Measurements from ENCODE around the gene NPSR1.
"Not testable (repeated sequence)": the region's sequence is repeated elsewhere in the genome, so short reads cannot be mapped to it uniquely, and the experiment has no call there.

The NPSR1 gene

DNA sequence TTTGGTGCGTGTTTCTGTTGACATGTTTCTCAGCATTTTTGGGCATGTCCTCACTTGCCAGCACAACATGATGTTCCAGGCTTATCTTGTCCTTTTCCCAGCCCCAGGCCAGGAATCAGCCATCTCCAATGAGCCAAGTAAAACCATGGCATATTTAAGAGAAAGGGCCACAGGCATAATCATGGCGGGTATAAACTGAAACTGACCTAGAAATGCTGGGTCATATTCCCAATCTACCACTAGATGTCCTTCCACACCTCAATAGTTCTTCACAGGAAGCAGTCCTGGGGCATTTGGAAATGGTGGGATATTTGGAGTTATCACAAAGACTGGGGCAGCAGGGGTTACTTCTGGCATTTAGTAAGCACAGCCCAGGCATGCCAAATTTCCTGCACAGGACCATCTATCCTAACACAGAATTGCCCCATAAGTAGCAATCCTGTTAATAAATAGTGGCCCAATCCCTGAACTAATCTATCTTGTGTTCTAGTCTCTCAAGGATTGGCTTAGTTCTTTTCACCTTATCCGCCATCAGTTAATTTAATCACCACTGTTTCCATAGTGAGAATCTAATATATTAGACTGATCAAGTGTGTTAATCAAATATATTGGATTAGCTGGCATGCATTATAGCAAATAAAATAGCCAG lies 101.6 kb downstream of the NPSR1 start:
- no peak for DNase-seq

DNA sequence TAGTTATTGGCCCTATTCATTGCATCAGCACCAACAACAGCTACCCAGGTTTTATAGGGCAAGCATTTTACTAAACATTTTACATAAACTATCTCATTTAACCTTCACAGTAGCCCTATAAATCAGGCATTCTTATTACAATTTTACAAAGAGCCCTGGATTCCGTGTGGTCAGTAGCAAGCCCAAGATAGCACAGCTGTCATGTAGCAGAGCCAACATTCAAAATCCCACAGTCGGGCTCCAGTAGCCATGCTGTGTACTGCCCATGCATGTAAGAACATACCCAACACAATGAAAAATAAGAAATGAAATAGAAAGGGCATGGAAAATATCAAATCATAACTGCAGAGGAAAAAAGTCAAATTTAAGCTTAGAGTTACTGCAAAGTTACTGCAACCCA lies 102.3 kb downstream of the NPSR1 start:
- no peak for DNase-seq

DNA sequence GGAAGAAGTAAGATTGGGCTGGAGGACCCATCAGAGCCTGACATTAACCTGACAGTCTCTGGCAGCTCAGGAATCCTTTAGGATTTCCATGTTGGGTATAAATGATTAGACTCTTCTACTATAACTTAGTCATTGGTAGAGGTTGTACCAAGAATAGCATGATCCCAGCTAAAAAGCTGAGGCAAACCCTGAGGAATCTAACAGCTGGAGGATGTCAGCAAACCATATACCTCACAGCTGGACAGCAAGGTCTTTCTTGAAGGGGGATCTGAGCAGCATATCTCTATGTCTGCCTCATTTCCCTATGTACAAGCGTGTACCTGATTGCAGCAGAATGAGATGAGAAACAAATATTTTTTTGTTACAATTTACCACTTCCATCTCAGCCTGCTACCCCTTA lies 103.2 kb downstream of the NPSR1 start:
- no peak for DNase-seq

DNA sequence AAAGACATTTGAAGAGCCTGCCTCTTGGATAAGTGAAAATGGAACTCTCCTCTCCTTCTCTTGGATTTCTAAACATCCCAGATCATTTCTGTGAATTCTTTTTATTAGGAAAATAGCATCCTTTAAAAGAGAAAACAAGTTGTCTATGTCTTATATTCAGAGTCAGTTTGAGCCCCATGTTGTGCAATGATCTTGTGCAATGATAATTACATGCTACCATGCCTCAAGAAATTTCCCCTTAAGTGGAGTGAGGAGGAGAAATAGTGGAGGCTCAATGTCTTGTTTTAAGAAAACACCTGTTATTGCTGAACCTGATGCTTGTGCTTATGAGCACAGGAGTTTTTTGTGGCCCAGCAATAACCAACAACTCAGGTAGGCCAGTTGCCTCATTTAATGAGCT lies 103.6 kb downstream of the NPSR1 start:
- DNase-seq, result no peak

DNA sequence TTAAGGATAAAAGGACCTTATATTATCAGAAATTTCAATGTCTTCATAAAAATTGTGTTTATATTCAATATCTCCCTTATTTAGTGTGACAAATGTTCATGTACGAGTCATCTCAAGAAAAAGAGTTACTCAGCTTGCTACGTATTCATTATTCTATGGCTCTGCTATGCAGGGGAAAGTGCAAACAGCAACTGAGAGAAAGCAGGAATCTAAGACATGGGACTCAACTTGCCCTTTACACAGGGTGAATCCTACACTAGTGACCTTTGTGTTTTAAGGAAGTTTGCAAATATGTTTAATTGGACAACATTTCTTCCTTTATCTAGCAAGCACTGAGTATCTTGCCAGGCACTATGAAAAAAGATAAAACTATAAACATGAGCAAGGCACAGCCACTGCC lies 104.7 kb downstream of the NPSR1 start:
- DNase-seq, result no peak

DNA sequence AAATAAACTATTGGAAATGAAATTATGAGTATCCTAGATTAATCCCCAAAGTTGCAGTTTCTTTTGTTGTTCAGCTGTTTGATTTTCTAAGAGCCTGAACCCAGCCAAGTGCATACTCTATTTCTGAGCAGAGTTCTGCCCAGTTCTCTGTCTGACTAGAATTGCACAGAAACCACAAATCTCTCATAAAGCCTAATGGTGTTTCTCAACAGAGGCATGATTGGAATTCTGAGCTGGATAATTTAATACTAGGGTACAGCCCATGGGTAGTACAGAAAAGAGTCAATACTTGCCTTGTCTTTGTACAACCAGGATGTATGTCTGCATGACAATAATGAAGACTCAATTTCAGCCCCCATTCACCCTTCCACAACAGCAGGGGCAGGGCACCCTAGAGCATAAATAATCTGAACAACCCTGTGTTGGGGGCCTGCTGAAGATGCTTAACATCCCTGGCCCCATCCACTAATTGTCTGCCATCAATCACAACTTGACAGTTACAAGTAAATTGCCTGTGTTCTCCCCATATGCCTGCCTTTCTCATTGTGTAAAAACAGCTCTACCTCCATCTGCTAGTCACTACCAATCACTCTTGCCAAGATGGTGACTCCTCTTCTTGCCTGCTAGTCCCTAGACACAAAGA lies 114.4 kb downstream of the NPSR1 start:
- DNase-seq, result no peak

DNA sequence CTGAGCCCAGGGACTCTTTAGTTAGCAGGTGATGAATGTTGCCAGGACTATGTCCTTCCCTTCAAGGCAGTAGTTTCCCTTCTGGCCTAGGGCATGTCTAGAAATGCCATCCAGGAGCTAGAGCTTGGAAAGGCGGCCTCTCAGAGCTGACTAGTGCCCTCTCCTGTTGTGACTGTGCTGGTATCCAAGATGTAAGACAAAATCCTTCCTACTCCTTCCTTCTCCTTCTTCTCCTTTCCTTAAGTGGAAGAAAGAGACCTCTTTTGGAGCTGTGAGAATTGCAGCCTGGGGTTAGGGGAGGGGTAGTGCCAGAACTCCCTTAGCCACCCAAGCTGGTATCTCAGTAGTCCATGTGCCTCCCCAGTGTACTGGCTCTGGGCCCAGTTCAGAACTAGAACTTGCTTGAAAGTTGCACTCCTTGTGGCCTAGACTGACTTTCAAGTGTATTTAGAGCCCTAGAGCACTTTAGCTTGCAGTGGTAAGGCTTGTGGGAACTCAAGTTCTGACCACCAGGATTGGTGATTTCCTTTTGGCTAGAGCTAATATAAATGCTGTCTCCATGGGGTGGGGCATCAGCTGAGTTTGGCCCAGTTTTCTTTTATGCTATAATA lies 118.8 kb downstream of the NPSR1 start:
- no peak for DNase-seq

DNA sequence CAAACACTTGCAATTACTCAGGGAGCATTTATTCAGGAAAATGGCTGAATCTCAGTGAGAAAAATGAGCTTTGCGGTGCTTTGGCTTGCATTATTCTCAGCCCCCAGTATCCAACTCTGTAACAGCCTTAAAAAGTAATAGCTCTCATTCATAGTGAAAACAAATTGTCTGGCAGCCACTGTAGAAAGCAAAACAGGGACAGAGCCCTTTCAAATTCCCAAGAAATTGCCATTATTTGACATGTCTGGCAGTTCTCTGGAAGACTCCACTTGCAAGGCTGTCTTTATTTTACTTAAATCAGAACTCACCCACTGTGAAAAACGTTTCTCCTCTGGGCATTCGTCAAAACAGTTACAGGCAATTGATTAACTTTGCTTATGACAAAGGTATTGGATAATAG lies 122.5 kb downstream of the NPSR1 start:
- DNase-seq, result no peak

DNA sequence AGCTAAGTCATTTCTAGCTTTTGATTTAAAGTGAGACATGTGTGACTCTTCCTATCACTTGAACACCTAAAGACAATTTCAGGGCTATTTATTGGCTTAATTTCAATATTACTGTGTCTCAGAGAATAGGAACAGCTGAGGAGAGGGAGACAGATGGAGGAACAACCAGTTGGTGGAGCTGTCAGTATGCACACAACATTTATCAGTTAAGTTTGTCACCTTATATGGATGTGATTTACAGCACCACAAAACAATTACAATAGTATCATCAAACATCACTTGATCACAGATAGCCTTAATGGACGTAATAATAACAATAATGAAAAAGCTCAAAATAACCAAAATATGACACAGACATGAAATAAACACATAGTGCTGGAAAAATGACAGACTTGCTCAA lies 129.6 kb downstream of the NPSR1 start:
- no peak for DNase-seq

DNA sequence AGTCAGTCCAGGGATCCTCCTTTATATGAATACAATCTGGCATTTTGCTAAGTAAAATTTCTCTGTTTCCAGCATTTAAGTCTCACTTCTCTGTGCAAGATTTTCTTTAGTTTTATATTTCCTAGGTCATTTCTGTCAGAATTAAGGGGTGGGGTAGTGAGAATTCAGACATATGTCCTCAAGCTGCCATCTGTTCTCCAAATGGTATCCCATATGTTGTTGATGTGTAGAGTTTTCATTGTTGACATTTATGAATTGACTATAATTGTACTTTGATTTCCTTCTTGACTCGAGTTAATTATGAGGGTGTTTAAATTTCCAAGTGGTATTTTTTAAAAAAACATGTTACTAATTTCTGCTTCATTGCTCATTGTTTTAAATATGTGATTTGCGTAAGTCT lies 148.8 kb downstream of the NPSR1 start:
- no peak for DNase-seq

DNA sequence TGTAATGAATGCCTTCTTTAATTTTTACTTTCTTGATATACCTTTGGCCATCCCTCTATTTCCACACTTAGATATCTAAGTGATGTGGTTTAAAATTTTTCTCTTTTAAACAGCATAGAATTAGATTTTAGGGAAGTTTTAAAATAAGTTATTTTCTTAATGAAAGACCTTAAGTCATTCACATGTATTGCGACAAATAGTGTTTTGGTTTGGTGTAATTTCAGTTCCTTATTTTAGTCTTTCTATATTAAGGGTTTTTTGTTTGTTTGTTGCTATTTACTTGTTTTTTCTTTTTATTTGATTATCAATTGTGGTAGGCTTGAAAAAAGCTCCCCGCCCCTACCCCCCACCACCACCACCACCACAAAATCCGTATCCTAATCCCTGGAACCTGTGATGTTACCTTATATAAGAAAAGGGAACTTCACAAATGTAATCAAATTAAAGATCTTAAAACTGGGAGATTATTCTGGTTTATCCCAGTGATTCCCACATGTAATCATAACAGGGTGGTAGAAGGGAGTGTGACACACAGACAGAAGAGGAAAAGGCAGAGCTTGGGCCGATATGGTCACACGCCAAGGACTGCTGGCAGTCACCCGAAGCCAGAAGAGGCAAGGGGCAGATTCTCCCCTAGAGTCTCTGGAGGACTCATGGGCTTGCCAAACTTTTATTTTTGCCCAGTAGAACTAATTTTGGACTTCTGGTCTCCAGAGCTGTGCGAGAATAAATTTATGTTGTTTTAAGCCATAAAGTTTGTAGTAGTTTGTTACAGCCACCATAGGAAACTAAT lies 149.7 kb downstream of the NPSR1 start:
- no peak for DNase-seq

DNA sequence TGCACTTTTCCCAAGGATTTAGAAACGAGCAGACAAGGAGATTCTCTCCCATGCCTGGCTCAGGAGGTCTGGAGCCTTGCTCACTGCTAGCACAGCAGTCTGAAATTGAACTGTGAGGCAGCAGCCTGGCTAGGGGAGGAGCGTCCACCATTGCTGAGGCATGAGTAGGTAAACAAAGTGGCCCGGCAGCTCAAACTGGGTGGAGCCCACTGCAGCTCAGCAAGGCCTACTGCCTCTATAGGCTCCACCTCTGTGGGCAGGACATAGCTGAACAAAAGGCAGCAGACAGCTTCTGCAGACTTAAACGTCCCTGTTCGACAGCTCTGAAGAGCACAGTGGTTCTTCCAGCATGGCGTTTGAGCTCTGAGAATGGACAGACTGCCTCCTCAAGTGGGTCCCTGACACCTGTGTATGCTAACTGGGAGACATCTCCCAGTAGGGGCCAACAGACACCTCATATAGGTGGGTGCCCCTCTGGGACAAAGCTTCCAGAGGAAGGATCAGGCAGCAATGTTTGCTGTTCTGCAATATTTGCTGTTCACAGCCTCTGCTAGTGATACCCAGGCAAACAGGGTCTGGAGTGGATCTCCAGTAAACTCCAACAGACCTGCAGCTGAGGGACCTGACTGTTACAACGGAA lies 156.3 kb downstream of the NPSR1 start:
- not testable (repeated sequence) for DNase-seq

DNA sequence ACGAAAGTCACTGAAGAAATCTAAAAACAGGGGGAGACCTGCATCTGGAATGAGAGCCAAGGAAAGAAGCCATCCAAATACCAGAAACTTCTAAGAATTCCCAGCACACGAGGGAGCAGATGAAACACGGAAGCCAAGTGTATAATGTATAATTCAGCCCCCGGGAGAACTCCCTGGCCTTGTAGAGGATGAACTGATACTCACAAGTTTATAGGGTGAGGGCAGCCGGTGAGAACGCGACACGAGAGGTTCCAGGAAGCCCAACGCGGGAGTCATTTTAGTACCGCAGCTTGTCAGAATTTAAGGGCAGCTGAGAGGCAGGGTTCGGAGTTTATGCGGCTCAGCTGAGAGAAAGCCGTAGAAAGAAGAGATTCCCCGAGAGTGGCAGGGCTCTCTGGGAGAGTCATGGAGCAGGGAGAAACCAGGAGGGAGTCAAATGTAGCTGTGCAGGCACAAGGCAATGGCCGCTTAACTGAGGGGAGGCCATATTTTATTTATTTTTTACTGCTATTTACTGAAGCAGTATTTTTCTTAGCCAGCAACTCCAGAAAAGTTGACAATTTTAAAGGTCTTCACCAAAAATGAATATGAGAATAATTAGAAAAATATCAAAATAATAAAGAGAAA lies 164.0 kb downstream of the NPSR1 start:
- DNase-seq, result no peak

DNA sequence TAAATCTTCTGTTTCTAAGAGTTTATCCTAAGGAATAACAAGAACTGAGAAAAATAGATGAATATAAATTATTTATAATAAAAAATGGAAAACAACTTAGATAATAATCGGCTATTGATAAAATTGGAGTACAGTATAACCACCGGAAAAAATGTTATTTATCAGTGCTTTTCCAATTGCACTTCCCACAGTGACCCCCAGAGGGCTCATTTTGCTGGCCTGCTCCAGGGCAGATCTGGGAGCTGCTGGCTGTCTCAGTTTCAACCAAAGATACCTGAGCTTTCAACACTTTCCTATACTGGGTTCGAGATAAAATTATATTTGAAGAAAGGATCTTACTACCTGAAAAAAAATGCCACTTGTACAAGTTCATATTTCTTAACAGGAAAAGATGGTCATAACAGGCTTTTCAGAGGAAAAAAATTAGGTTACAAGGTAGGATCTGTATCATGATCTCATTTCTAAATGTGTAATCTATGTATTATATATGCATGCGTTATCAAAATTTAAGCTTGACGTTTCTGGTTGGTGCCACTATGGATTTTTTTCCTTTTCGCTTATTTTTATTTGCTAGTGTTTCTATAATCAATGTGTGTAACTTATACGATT lies 165.7 kb downstream of the NPSR1 start:
- DNase-seq, result peak; percentile 56

DNA sequence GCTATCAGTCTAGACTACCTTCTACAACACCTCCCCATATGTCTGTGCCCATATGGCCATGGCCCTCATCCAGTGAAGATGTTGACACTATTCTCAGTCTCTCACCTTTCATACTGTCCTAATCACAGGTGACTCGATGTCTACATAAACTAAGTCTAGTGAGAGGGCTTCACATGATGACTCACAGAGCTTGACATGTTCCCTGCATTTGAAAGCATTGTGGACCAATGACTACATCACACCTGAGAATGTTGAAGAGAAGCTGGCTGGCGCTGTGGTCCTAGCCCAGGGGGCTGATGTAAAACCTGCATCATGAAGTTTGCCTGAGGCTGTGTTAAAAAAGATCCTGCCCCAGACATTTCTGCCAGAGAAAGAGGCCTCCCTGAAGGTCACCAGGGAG lies 167.2 kb downstream of the NPSR1 start:
- no peak for DNase-seq

DNA sequence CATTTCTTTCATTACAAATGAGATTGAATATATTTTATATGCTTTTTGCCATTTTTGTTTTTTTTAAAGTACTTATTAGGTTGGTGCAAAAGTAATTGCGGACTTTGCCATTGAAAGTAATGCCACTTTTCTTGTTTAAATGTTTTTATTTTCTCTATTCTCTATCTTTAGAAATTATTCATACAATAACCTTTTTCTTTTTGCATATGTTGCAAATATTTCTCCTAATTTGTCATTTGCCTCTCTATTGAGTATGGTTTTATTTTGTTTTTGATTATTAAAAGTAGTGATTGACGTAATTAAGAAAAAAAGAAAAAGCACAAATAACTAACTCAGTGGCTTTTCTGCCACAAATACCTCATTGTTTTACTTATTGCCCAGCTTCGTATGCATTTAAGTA lies 172.4 kb downstream of the NPSR1 start:
- no peak for DNase-seq

DNA sequence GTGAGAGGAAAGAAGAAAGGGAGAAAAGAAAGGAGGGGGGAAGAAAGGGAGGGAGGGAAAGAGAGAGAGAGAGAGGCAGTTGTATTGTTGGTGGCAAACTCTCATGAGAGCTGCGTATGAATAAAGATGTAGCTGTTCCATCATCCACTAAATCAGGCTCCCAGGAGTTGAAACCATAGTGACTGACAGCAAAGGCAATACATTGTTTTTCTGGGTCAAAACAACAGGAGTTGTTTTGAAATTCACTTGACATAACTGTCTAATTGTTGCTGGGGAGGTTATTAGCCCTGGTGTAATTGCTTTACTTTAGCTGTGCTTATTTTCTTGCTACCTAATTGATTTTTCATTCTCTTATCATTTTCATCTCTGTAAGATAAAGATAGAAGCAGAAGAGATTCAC lies 173.4 kb downstream of the NPSR1 start:
- DNase-seq, result no peak

DNA sequence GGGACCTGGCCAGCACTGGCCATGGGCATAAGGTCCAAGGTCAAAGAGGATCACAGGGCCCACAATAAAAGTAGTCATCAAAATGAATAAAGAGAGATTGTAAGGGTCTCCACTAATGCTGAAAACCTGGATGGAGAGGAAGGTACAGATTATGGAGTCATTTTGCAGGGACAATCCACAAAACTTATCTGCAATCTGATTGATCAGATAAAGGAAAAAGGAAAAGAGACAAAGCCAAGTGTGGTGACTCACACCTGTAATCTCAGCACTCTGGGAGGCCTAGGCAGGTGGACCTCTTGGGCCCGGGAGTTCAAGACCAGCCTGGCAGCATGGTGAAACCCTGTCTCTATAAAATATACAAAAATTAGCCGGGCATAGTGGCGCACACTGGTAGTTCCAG lies 174.0 kb downstream of the NPSR1 start:
- DNase-seq, result no peak

DNA sequence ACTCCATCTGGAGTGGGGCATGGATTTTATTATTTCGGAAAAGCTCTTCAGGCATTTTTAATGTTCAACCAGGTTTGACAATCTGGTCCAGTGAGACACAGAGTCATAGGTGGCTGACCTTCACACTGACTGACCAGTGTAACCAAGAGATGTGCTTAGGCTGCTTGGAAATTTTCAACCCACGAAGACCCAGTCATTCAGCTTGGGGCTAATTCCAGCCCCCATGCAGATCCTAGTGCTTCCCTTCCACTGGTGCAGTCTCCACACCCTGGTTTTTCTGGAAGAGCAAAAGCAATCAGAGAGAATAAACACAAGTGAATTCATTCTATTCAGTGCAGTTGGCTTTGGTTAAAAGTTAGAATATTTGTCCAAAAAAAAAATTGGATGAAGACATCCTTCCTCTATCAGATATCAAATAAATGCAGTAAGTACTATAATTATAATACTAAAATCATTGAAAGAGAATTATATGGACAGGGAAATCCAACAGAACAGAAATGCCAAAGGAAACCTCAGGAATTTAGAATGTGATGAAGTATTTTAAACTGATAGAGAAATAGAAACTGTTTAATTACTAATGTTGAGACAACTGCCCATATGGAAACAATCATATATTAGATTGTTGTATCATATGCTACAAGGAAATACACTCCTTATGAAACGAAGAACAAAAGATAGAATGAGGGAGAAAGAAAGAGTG lies 178.0 kb downstream of the NPSR1 start:
- DNase-seq, result no peak

DNA sequence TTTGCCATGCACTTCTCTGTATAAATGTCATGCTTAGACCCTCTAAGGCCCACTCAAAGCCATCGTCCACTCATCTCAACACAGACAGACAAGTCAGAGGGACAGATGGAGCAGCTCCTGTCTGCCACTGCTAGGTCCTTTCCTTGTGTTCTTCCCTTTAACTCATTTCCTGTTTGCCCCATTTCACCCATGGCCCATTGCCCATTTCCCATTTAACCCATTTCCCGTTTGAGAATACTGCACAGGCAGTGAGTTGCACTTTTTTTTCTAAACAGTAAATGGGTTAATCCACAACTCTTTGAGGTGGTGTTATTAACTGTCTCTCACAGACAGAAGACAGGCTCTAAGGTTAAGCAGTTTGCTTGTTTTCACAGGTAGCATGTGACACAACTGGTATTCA lies 179.3 kb downstream of the NPSR1 start:
- DNase-seq, result no peak

DNA sequence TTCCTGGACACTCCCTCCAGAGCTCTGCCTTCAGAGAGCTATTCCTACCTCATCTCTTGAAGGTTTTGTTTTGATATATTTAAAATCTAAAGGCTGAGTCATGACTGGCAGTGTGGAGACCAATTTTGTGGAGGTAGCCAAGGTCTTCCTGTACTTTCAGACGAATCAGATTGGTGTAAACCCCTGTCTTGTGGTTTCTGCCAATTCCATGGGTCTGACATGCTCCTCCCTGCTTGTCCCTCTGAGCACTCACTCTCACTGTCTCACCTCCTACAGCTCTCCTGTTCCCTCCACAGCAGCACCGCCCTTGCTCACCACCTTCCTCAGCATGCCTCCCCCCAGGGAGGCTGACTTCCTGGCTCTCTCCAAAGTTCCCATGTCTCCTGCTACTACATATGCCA lies 179.8 kb downstream of the NPSR1 start:
- no peak for DNase-seq

DNA sequence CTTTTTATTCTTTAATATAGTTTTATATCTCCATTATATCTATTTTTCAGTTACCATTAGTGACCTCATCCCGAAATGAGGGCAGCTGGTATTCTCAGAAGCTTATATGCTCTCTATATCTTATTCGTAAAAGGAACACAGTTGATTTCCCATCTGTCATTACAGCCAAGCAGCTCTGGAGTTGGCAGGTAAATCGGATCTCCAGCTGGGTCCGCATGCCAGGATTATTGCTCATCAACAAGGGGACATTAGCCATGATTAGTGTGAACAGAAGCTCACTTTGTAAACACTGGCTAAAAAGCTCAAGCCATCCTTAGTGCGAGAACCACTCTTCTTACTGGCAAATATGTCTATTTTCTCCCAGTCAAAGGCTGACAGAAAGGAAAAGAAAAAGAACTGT lies 180.3 kb downstream of the NPSR1 start:
- DNase-seq, result no peak
